GM15510 (cell line): ENCODE results near the gene ROBO3.

Source experiments
- POLR2A ChIP-seq: IDR thresholded peaks from 3 replicates; pipeline ENCODE4 v1.6.1; 2011; ENCODE audit warnings: borderline replicate concordance; ENCODE audit not compliant: insufficient read length; ENCODE audit errors: extremely low read depth

ROBO3 gene

DNA sequence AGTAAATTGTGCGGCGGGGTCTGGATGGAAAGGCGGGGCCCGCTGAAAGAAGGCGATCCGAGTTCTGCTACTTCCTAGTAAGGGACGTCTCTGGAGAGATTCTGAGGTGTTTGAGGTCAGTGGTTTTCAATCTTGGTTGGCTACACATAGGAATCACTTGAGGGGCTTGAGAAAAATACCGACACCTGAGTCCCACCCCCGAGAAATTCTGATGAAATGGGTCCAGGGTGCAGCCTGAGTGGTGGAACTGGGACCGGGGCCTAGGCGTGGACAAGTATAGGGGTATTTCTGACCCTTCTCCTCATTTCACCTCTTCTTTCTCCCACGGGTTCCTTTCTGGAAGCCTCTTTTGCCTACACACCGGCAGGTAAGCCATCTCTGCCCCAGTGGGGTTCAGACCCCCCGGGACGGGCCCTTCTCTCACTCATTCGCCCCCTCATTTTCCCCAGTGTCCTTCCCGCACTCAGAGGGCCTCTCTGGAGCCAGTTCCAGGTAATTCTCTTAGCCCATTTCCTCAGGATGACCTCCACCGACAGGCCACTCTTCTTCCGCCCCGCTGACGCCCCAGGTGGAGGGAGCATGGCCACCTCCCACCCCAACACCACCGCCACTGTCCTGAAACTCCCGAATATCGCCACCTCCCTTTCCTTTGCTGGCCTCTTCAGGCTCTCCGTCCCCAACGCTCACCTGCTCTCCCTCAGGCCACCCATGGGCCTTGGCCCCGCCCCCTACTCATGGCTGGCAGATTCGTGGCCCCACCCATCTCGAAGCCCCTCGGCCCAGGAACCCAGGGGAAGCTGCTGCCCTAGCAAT is 11.8 kb downstream of the ROBO3 start:
- TF ChIP-seq POLR2A, result no peak

DNA sequence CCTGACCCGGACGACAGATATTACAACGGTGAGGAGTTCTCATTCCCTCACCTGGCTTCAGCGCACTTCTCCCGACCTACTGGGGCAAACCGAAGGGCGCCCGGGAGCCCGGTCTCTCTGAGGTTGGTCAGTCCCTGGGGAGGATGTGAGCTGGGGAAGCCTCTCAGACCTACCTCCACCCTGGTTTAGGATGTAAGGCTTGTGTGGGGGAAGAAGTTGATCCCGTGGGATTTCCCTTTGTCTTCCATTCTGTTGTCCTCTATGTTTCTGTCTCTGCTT is 12.3 kb downstream of the ROBO3 start:
- TF ChIP-seq POLR2A, result no peak

DNA sequence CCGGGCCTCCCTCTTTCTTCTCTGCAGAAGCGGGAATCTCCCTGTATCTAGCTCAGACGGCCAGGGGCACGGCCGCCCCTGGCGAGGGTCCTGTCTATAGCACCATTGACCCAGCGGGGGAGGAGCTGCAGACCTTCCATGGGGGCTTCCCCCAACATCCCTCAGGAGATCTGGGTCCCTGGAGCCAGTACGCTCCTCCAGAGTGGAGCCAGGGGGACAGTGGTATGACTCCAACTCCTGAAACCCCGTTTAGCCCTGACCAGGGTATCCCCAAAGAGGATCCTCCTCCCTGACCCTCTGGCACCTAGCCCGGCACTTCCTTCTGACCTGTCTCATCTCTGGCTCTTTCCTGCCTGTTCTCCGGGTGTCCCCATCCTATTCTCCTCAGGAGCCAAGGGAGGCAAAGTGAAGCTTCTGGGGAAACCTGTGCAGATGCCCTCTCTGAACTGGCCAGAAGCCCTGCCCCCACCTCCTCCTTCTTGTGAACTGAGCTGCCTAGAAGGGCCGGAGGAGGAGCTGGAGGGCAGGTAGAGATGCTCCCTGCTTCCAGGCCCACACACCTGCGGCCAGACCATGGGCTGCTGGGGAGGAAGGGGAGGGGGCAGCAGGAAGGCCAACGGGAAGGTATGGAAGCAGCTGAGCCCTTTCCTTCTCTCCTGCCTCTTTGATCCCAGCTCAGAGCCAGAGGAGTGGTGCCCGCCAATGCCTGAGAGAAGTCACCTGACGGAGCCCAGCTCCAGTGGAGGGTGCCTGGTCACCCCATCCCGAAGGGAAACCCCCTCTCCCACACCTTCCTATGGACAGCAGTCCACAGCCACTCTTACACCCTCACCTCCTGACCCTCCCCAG is 12.9 kb downstream of the ROBO3 start:
- no peak for TF ChIP-seq POLR2A

DNA sequence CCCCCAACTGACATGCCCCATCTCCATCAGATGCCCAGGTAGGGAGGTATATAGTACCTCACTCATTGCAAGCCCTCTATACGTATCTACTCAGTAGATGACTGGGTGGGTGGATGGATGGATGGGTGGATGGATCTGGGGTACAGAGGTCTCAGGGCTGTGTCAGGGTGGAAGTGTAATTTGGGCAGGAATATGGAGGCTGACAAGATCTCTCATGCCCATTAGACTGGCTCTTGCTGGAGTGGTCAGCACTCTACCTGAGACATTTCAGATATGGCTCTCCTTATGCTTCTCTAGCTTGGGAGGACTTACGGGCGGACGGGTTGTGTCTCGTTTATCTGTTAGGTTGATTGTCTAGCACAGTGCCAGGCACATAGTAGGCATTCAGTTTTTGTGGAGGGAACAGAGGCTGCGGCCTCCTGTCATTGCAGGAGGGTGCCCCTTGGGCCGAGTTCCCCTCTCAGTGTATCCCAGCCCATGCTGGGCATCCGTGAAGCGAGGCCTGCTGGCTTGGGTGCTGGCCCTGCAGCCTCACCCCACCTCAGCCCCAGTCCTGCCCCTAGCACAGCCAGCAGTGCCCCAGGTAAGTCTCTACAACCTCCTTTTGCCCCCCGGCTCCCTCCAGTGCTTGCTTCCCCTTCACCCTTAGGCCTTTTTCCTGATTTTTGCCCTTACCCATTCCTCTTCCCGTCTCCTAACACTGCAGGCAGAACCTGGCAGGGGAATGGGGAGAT is 13.7 kb downstream of the ROBO3 start:
- no peak for TF ChIP-seq POLR2A

DNA sequence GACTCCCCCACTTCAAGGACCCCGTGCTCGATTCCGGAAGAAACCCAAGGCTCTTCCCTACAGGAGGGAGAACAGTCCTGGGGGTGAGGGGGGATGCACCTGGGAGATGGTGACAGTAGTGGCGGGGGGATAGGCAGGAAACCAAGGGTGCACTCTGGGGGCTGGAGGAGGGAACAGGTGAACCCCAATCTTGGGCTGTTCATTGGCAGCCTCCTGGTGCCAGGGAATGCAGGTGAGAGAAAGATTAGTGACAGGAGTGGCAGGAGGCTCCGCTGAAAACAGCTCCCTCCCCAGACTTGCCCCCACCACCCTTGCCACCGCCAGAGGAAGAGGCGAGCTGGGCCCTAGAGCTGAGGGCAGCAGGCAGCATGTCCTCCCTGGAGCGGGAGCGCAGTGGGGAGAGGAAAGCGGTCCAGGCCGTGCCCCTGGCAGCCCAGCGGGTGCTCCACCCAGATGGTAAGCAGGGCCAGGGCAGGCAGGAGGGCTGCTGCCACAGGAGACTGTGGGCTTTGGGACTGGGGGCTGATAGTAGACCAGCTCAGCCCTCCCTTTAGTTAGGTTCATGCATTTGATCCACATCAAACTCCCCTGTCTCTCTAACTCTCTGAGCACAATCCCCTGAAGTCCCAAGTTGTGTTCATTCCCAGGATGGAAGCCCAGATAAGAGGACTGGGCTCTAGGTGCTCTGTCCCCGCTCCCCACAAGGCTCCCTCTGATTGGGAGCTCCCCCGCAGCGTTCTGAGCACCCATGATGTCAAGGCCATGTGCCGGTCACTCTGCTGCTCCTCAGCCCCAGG is 14.5 kb downstream of the ROBO3 start:
- TF ChIP-seq POLR2A, result no peak

DNA sequence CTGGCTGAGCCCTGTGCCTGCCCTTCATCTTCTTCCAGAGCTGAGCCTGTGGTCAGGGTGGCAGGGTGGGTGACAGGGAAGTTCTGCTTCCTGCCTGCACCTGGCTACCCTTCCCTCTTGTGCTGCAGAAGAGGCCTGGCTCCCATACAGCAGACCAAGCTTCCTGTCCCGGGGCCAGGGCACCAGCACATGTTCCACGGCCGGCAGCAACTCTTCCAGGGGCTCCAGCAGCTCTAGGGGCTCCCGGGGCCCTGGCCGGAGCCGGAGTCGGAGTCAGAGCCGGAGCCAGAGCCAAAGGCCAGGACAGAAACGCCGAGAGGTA is 15.0 kb downstream of the ROBO3 start:
- no peak for TF ChIP-seq POLR2A

DNA sequence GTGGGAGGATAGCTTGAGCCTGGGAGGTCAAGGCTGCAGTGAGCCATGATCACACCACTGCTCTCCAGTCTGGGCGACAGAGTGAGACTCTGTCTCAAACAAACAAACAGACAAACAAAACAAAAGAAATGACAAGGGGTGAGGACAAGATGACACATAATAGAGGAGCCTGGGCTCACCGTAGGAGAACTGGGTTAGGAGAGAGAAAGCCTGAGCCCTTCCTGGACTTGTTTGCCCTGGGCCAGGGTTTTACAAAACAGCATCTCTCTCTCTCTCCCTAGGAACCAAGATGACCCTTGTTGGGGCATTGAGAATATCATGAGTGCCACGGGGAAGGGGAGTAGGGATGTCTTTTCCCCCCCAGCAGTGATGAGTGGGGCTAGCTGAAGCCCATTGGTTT is 15.7 kb downstream of the ROBO3 start:
- no peak for TF ChIP-seq POLR2A

DNA sequence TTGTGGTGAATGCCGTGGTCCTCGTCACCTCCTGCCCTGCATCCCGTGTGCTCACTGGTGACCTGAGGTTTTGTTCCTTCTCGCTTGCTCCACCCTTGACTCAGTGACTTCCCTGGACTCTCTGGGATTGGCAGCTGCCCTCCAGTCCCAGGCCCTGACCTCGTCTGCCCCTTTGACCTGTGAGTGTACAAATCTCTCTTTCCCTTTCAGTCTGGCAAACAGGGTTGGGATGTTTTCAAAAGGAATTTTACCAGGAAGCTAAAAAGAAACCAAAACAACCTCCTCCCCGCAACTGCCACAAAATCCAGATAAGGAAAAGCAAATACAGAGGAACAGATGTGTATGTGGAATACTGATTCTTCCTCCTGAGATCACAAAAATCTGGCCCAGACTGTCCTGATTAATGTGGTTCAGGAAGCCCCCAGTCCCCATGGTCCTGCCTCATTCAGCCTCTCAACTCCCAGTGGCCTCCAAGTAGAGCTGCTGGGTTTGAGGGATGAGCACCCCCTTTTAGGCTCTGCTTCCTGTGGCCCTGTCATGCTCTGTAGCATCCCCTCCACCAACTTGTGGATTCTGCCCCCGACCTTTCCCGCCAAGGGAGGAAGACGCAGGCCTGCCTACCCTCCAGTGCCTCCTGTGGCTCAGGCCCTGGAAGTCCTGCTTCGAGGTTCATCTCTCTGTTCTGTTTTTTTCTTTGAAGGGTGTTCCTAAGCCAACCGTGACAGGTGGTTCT is 17.3 kb downstream of the ROBO3 start:
- no peak for TF ChIP-seq POLR2A

DNA sequence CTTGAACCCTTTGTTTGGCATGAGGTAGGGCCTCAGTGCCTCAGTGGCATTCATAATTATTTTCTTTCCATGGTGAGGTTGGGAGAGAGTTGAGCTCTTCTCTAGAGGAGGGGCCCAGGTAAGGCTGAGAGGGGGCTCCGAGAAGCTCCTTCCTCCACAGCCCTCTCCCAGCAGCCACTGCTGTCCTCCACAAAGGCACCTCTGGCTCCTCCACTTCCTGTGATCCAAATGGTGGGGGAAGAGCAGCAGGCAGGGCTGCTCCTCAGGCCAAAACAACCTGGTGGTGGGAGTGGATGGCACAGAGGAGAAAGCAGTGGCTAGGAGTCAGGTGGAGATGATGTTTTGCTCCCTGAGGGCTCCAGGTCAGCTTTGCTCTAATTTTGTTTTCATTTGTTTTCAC is 19.1 kb downstream of the ROBO3 start:
- TF ChIP-seq POLR2A, result no peak

DNA sequence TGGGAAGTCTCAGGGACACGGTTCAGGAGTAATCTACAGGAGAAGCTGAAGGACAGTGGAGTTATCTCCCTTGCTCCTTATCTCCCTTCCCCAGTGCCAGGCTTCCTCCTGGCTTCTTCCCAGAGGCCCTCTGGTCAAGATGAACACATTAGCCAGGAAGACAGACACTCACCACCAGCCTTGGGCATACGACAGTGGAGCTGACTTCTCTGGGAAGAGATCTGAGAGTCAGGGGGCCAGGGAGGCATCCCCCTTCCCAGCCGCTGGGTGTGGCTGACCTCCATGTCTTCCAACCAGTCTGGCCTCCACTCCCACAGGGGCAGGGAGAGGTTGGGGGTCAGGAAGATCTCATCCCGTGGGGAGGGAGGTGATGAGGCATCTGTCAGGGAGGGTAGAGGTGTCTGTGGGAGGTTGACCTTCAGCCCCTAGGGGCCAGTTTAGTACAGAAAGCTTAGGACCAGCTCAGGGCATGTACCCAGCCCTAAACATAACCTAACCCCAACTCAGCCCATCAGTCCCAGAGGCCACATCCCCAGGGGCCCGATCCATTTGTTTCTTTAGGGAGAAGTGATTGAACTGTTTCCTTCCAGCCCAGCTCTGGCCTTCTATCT is 19.7 kb downstream of the ROBO3 start:
- TF ChIP-seq POLR2A, result no peak

DNA sequence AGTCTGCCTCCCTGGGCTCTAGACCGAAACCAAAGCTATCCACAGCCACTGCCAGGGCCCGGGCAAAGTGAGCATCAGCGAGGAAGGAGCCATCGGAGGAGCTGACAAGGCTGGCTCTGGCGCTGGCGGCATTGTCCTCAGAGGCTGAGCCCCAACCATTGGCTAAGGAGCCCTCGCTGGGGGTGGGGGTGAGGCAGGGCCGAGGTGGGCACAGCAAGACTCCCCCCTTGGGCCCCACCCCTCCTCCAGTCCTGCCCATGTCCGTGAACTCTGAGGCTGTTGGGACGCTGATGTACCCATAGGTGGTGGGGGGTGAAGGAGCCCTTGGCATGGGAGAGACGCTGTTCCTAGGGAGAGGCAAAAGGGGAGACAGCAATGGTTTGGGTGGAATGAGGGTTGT is 21.2 kb downstream of the ROBO3 start:
- TF ChIP-seq POLR2A, result no peak

DNA sequence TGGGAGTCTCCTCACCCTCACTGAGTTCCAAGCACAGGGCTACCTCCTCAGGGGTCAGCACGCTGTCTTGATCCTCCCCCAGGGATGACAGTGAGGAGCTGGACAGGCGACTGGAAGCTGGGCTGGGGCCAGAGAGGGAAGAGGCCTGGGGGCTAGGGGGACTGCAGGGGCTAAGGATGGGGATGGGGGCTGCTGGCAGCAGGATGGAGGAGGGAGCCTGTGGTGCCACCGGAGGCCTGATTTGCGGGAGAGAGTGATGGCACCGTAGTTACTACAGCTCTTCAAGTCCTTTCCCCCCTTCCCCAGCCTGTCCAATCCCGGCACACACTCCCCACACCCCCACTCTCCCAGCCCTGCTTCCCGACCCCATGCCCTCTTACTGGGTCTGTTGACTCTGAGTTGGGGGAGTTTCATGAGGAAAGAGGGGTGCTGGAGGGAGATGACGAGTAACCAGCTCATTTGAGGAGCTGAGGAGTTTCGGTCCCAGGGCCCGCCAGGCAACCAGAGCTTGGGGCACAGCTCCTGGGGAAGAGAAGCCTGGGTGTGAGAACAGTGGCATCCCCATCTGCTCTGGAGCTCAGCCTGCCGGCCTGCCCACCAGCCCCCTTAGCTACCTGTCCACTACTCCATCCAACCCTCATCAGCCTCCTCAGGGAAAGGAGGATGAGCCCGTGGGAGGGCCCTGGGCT is 21.9 kb downstream of the ROBO3 start:
- no peak for TF ChIP-seq POLR2A

DNA sequence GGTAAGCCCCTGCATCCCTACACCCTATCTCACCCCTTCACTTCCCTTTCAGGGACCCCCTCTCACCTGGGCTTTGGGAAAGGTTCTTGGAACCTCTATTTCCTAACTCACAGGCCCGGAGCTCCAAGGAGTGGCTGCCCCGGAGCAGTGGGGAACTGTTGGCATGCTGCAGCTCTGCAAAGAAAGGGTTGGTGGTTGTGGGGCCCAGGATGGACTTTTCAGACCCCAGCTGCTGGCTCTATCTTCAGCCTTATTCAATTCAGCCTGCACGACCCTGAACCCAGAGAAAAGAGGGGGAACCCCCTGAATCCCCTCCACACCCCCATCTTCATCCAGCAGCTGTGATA is 22.4 kb downstream of the ROBO3 start:
- no peak for TF ChIP-seq POLR2A
